Bone marrow (tissue), 2 donors: Measurements from ENCODE around the gene NSUN4.
"Not testable (repeated sequence)": the region's sequence is repeated elsewhere in the genome, so short reads cannot be mapped to it uniquely, and the experiment has no call there.

Source experiments
- DNase-seq, 2 donors: peaks; one replicate each; lab custom pipeline; 2025; lab: John Stamatoyannopoulos, UW

Gene NSUN4

DNA sequence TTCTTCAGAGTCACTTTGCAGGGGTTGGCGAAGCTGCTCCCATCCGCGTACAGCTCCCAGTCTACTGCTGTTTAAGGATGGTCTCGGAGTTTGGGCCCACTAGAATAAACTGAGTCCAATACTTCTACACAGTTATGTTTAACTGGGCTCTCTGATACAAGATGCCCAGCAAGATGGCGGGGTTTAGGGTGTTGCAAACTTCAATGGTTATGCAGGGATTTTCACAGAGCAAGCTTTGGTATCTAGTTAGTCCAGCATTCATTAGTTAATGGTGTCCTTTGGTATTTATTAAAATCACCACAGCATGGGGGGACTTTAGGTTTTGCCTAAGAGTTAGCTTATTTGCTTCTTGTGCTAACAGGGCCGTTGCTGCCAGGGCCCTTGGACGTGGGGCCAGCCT is 12.4 kb upstream of the NSUN4 start:
- not testable (repeated sequence) for DNase-seq

DNA sequence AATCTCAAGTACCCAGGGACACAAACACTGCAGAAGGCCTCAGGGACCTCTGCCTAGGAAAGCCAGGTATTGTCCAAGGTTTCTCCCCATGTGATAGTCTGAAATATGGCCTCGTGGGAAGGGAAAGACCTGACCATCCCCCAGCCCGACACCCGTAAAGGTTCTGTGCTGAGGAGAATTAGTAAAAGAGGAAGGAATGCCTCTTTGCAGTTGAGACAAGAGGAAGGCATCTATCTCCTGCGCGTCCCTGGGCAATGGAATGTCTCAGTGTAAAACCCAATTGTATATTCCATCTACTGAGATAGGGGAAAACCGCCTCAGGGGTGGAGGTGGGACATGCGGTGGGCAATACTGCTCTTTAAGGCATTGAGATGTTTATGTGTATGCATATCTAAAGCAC is 10.8 kb upstream of the NSUN4 start:
- not testable (repeated sequence) for DNase-seq

DNA sequence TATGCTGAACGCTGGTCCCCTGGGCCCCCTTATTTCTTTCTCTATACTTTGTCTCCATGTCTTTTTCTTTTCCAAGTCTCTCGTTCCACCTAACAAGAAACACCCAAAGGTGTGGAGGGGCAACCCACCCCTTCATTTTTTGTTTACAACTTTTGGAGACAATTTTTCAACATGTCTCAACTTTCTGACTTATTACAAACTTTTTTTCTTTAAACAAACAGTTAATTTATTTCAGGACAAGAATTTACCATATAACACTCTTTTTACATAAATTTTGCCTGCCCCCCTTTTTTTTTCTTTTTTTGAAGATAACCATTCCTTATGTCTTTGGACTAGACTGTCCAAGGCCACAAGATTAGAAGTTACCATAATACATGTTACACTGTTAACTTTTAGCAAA is 10.2 kb upstream of the NSUN4 start:
- not testable (repeated sequence) for DNase-seq

DNA sequence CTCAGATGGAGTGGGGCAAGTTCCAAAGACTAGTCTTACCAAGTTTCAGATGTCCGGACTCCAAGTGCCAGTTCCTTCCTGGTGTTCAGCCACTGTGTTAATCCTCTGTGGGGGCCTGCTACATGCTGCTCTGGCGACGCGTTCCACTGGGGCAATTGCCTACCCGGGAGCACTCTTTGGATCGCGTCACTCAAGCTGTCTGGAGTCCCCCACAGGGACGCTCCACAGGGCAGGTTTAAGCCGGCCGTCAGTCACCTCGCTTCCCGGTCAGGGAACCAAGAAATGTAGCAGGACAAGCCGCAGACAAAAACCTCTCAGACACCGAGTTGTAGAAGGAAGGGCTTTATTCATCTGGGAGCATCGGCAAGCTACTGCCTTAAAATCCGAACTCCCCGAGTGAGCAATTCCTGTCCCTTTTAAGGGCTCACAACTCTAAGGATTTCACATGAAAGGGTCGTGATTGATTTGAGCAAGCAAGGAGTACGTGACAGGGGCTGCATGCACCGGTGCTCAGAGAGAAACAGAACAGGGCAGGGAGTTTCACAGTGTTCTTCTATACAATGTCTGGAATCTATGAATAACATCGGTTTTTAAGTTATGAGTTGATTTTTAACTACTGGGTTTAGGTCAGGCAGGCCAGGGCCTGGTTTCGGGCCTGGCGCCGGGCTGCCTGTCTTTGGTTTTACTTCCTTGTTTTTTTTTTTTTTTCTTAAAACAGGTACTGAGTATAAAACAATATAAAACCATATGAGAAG is 8.6 kb upstream of the NSUN4 start:
- DNase-seq = not testable (repeated sequence)

DNA sequence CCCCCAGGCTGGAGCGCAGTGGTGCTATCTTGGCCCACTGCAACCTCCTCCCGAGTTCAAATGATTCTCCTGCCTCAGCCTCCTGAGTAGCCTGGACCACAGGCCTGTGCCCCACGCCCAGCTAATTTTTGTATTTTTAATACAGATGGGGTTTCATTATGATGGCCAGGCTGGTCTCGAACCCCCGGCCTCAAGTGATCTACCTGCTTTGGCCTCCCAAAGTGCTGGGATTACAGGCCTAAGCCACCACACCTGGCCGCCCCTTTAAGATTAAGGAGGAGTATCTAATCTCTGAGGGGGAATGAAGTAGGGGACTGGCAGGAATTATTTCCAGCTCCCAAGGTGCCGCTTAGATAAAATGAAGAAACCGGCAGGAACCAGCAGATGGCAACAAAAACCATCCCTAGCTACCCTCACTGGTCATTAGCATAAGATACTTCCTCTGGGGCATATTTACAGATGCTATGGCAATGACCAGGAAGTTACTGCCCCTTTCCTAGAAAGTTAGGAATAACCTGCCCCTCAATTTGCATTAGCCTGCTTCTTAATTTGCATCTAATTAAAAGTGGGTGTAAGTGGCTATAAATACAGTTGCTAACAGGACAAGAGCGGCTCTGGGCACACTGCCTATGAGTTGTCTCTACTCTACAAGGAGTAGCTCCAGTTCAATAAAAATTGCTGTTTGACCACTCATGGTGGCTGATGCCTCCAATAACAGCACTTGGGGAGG is 7.1 kb upstream of the NSUN4 start:
- DNase-seq = peak in 1 of 2 donors; percentile 30

DNA sequence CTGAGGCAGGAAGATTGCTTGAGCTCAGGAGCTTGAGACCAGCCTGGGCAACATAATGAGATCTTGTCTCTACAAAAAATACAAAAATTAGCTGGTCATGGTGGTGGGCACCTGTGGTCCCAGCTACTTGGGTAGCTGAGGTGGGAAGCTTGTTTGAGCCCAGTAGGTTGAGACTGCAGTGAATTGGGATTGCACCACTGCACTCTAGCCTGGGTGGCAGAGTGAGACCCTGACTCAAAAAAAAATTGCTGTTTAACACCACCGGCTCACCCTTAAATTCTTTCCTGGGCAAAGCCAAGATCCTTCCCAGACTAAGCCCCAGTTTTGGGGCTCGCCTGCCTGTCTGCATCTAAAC is 6.6 kb upstream of the NSUN4 start:
- DNase-seq = no peak

DNA sequence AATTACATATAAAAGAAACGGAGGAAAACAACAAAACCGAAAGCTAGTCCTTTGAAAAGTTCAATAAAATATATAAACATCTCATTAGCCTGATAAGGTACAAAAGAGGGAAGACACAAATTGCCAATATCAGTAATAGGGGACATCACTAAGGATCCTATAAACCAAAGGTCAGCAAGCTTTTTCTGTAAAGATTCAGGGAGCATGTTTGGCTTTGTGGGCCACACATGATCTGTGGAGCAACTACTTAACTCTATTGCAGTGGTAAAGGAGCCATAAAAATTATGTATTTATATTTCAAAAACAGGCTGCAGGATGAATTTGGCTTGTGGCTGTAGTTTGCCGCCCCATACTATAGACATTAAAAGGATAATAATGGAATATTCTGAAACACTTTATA is 5.5 kb upstream of the NSUN4 start:
- no peak for DNase-seq

DNA sequence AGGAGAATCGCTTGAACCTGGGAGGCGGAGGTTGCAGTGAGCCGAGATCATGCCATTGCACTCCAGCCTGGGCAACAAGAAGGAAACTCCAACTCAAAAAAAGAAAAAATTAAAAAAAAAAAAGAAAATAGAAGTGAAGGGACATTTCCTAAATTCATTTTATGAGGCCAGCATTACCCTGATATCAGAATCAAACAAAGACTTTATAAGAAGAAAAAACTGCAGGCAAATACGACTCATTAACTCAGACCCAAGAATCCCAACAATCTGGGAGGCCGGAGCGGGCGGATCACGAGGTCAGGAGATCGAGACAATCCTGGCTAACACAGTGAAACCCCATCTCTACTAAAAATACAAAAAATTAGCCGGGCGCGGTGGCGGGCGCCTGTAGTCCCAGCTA is 3.2 kb upstream of the NSUN4 start:
- DNase-seq = not testable (repeated sequence)

DNA sequence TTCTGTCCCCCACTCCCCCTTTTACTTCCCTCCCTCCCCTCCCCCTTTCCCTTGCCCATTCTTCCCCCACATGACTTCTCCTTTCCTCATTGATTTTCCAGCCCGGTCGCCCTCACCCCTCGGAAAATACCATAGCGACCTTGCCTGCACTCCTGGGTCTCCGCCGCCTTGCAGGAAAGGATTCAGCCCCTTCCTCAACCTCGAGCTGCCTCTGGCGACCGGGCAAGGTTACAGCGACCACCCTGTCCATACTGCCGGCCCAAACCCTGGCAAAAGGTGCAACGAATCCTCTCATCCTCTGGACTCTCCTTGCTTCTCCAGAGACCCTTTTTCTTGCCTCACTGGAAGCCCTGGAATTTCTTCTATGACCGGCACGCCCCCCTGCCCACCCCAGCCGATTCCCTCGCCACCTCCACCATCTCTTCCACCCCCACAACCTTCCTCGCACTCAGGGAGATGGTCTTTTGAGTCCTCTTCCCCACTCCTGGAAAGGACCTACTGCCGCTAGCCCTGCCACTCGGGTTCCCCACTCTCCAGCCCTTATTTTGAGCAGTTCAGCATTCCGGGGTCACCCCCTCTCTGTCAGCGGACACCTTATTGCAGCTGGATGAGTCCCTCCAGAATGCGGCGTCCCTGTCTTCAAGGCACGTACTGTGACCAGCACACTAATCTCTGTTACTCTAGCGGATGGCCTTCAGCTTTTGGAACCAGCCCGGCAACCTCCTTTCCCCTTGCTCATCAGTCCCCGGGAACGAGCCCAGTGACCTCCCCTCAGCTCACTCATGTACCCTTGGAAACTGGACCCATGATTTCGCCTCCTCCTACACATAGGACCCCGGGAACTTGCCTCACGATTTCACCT is 846 bp downstream of the NSUN4 start:
- DNase-seq = no peak

DNA sequence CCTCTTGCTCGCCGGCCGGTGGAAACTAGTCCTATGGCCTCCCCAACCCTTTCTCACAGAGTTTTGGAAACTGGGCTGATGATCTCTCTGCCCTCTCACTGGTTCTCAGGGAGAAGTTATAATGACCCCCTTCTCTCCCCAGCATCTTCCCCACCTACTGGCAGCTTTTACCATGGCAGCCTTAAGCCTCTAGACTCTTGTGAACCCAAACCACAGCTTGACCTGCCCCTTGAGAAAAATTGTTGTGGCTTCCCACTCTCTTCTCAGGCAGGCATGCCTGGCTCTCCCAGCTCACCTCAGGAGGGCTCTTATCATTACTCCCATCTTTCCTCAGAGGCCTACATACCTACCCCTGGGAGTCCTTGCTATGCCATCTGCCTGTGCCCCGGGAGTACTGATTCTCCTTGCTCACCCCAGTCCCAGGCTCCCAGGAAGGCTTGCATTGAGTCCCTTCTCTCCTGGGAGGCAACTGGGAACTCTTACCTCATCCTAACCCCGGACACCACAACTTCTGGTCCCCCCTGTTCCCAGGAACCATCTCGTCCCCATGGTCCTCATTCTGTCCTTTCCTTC is 1.6 kb downstream of the NSUN4 start:
- DNase-seq = no peak

DNA sequence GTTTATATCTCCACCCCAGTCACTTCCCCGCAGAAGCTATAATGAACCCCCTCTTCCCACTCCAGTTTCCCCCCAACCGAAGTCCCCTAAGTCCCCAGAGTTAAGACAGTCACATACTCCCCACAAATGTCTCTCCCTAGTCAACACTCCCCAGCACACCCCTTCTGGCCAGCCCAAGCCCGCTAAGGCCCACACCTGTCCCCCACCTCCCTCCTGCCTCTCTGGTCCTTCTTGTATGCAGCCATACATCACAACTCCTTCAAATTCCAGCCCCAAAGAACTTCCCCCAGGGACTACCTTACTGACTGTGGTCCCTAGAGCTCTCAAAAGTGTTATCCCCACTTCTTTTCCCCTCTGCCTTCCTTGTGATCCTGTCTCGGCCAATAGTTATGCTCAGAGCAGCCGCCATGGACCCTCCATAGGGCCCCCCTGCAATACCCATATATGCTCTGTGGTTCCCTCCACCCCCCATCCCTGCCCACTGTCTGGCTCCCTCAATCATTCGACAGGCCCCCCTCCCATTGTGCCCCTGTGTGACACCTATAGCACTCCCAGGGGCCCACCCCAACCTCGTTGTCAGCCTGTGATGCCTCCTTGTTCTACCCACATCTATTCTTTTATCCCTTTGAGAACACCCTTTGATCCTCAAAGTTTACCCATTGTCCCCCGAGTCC is 2.2 kb downstream of the NSUN4 start:
- no peak for DNase-seq

DNA sequence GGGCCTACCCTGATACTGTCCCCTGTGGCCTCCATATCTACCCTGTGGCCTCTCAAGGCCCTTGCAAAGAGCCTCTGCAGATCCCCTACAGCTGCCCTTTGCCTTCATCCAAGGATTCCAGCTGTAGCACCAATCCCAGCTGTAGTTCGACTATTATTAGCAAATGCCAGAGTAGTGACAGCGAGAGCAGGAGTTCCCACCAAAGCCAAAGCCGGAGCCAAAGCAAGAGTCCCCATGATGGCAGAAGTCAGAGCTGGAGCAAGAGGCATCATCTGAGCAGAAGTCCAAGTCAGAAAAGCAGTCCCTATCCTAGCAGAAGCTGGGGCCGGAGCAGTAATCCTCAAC is 2.7 kb downstream of the NSUN4 start:
- DNase-seq = no peak

DNA sequence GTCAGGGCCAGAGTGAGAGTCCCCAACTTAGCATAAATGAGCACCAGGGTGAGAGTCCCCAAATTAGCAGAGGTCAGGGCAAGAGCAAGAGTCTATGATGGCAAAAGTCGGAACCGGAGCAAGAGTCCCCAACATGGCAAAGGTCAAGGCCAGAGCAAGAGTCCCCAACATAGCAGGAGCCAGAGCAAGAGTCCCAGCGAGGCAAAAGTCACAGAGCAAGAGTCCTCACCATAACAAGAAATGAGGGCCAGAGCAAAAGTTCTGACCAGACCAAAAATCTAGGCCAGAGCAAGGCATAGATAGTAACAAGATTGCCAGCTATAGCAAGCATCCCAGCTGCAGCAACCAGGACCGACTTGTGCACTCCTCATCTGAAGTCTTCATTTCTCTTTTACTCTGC is 3.1 kb downstream of the NSUN4 start:
- no peak for DNase-seq

DNA sequence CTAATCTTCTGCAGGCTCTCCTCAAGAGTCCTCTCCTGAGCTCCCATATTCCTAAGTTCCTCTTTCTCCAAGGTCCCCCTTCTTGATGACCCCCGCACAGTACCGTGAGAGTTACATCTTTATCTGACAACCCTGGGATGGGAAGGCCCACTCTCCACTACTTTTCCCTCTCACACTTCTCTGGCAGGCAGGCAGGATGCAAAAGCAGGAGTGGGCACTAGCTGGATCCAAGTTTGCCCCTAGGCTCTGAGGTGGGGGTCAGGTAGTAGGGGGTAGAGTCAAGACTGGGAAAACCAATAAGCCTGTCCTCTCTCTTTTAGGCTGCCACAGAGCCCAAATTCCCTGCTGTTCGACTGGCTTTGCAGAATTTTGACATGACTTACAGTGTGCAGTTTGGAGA is 3.9 kb downstream of the NSUN4 start:
- DNase-seq = no peak

DNA sequence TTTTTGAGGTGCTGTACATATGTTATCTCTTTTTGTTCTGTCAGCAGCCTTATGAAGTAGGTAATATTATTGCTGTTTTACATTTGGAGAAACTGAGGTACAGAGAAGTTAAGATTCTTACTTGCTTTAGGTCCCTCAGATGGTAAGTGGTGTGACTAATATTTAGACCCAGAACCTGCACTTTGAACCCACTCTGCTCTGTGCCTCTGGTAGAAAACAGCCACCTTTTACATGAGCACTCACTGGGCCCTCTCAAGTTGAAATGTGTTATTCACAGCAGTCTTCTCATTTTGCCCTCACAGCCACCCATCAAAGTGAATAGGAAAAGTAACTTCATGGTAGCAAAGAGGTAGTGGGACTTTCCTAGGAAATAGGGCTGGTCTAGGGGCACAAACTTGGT is 4.7 kb downstream of the NSUN4 start:
- DNase-seq = no peak

DNA sequence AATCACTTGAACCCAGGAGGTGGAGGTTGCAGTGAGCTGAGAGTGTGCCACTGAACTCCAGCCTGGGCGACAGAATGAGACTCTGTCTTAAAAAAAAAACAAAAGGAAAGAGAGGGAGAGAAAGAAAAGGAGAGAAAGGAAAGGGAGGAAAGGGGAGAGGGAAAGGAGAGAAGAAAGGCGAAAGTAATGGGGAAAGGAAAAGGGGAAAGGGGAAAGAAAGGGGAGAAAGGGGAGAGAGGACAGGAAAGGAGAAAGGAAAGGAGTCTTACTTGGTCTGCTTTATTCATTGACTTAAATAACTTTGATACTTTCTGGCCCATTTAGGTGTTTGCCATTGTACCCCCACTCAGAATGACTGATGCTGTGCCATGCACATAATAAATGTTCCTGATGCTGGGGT is 11.8 kb downstream of the NSUN4 start:
- DNase-seq = no peak

DNA sequence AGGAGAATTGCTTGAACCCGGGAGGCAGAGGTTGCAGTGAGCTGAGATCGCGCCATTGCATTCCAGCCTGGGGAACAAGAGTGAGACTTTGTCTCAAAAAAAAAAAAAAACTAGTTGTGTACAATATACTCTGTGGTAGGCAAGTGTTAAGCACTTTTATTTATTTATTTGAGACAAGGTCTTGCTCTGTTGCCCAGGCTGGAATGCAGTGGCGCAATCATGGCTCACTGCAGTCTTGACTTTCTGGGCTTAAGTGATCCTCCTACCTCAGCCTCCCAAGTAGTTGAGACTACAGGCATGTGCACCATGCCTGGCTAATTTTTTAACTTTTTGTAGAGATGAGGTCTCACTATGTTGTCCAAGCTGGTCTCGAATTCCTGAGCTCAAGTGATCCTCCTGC is 15.3 kb downstream of the NSUN4 start:
- not testable (repeated sequence) for DNase-seq

DNA sequence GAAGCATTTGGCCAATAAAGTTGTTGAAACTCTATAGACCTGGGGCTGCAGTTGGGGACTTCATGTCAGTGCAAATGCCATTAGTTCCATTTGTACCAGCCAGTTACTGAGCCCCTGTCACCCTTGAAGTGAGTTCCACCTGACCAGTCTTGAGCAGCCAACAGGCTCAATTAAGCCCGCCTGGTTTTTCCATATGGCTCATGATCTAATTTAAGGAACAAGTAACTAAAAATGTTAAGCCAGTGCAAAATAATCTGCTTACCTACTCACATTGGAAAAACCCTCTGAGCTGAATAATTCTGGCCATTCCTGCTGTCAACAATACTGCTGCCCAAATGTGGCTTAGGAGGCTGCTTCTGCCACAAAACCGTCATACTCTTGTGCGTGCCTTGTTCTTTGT is 21.6 kb downstream of the NSUN4 start:
- DNase-seq = no peak

DNA sequence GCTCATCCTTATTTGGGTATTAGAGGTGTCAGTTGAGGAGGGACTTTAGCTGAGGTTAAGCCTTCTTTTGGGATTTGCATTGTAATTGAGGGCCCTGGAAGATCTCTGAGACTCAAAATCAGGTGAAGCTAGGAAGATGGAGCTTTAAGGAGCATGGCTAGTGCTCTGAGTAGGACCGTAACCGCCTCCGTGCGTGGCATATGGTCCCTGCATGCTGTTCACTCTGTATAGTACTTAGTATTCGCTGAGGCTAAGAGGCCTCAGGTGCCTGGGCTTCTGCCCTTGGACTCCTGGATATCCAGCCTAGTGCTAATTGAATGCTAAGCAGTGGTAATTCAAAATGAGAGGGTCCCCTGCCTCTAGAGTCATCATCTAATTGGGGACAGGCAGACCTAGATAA is 22.5 kb downstream of the NSUN4 start:
- DNase-seq = no peak

DNA sequence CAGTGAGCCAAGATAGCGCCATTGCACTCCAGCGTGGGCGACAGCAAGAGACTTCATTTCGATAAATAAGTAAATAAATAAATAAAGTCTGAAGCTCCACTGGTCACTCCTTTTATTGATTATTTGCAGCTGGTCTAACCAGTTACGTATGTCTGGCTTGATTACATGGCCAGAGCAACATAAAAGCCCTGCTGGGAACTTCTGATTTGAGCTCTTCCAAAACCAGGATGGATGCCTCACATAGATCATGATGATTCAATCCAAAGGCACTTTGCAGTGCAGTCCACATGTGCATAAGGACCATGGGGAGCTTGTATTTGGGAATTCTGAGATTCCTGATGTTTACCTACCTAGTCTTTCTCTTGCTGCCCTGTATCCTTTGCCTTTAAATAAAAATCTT is 24.0 kb downstream of the NSUN4 start:
- DNase-seq = no peak

DNA sequence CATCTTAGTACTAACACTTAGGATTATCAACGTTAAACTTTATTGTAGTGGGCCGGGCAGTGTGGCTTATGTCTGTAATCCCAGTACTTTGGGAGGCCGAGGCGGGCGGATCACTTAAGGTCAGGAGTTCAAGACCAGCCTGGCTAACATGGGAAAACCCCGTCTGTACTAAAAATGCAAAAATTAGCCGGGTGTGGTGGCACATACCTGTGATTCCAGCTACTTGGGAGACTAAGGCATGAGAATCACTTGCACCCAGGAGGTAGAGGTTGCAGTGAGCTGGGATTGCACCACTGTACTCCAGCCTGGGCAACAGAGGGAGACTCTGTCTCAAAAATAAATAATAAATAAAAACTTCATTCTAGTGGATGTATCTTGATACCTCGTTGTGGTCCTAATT is 25.2 kb downstream of the NSUN4 start:
- not testable (repeated sequence) for DNase-seq

DNA sequence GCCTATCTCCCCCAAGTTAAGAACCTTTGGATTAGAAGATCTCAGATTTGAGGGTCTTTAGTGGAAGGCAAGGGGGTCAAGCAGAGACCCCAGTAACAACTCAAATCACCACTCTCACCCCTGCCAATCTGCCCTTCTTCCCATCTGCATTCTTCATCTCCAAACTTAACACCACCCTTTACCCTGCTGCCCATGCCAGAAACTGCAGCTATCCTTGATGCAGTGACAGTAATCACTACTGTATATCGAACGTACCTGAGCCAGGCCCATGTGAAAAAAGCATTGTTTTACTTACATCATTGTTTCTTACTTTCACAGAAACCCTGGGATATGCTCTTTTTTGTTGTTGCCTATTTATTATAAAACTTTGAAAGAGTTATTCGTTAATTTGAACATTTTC is 26.5 kb downstream of the NSUN4 start:
- DNase-seq = no peak
